ENCODE measurements around the gene MEIOSIN.

MEIOSIN gene

DNA sequence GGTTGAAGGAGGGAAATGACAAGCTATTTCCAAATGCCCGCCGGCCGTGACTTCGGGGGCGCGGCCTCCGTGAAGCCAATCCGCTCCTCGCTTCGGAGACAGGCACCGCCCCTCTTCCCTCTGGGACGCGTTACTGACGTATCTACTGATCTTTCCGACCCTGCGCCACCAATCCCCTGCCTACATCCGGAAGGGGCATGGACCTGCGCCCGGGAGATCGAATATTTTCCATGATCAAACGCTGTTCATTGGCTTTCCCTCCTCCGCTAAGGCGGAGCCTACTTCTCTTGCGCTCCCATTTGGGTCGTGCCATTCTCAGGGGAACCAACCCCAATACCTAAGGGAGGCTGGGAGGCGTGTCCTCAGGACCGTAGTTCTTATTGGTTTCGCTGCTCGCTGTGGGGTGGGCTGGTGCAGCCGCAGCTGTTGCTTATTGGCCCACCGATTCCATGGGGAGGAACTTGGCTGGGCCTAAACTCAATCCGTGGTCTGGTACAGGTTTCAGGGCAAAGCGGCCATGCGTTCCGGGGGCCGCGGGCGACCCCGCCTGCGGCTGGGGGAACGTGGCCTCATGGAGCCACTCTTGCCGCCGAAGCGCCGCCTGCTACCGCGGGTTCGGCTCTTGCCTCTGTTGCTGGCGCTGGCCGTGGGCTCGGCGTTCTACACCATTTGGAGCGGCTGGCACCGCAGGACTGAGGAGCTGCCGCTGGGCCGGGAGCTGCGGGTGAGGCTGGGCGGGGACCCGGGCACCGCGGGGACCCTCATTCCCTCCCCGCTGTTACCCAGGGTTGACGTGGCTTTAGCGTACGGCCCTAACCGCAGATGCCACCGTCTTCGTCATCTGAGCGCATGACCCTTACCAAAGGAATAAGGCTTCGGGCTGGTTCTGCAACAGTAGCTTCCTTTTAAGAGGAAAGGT lies 40.8 kb upstream of the MEIOSIN start, which contains the start of gene QPCTL (continued):
- TF ChIP-seq, protein P1, sequence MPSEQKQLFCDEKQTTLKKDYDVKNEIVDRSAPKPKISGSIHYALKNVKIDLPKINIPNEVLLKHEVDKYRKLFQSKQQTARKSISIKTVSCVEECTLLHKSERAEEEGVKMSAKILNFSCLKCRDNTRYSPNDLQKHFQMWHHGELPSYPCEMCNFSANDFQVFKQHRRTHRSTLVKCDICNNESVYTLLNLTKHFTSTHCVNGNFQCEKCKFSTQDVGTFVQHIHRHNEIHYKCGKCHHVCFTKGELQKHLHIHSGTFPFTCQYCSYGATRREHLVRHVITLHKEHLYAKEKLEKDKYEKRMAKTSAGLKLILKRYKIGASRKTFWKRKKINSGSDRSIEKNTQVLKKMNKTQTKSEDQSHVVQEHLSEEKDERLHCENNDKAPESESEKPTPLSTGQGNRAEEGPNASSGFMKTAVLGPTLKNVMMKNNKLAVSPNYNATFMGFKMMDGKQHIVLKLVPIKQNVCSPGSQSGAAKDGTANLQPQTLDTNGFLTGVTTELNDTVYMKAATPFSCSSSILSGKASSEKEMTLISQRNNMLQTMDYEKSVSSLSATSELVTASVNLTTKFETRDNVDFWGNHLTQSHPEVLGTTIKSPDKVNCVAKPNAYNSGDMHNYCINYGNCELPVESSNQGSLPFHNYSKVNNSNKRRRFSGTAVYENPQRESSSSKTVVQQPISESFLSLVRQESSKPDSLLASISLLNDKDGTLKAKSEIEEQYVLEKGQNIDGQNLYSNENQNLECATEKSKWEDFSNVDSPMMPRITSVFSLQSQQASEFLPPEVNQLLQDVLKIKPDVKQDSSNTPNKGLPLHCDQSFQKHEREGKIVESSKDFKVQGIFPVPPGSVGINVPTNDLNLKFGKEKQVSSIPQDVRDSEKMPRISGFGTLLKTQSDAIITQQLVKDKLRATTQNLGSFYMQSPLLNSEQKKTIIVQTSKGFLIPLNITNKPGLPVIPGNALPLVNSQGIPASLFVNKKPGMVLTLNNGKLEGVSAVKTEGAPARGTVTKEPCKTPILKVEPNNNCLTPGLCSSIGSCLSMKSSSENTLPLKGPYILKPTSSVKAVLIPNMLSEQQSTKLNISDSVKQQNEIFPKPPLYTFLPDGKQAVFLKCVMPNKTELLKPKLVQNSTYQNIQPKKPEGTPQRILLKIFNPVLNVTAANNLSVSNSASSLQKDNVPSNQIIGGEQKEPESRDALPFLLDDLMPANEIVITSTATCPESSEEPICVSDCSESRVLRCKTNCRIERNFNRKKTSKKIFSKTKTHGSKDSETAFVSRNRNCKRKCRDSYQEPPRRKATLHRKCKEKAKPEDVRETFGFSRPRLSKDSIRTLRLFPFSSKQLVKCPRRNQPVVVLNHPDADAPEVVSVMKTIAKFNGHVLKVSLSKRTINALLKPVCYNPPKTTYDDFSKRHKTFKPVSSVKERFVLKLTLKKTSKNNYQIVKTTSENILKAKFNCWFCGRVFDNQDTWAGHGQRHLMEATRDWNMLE (tag by site-specific recombination; conservative IDR thresholded peaks at IDR 0.05; ENCODE audit: low read depth): no peak
- TF ChIP-seq, protein P2, sequence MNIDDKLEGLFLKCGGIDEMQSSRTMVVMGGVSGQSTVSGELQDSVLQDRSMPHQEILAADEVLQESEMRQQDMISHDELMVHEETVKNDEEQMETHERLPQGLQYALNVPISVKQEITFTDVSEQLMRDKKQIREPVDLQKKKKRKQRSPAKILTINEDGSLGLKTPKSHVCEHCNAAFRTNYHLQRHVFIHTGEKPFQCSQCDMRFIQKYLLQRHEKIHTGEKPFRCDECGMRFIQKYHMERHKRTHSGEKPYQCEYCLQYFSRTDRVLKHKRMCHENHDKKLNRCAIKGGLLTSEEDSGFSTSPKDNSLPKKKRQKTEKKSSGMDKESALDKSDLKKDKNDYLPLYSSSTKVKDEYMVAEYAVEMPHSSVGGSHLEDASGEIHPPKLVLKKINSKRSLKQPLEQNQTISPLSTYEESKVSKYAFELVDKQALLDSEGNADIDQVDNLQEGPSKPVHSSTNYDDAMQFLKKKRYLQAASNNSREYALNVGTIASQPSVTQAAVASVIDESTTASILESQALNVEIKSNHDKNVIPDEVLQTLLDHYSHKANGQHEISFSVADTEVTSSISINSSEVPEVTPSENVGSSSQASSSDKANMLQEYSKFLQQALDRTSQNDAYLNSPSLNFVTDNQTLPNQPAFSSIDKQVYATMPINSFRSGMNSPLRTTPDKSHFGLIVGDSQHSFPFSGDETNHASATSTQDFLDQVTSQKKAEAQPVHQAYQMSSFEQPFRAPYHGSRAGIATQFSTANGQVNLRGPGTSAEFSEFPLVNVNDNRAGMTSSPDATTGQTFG (tag by site-specific recombination; IDR thresholded peaks at IDR 0.05; ENCODE audit: borderline replicate concordance): no peak
- TF ChIP-seq ZNF843 (tag by site-specific recombination; IDR thresholded peaks at IDR 0.05) (no peak), ZNF561 (tag by site-specific recombination; IDR thresholded peaks at IDR 0.05; ENCODE audit: borderline replicate concordance) (peak; percentile 59; the same call in 1 of the 2 replicates), ZNF600 (tag by site-specific recombination; IDR thresholded peaks at IDR 0.05) (peak; percentile 41), ZXDB (tag by site-specific recombination; IDR thresholded peaks at IDR 0.05) (peak; percentile 75), ZNF610 (tag by site-specific recombination; IDR thresholded peaks at IDR 0.05; ENCODE audit: borderline replicate concordance) (no peak), ZBTB1 (tag by site-specific recombination; IDR thresholded peaks at IDR 0.05) (no peak), TRIM28 (IDR thresholded peaks at IDR 0.05; ENCODE audit: borderline replicate concordance, low read length) (no peak), ZNF155 (tag by site-specific recombination; IDR thresholded peaks at IDR 0.05) (no peak), ZNF548 (tag by site-specific recombination; IDR thresholded peaks at IDR 0.05) (no peak), OVOL3 (tag by site-specific recombination; IDR thresholded peaks at IDR 0.05) (no peak), ZNF670 (tag by site-specific recombination; IDR thresholded peaks at IDR 0.05; ENCODE audit: low read depth) (no peak), ZNF221 (tag by site-specific recombination; IDR thresholded peaks at IDR 0.05; ENCODE audit: borderline replicate concordance) (no peak), ZNF76 (tag by site-specific recombination; IDR thresholded peaks at IDR 0.05; ENCODE audit: borderline replicate concordance, low read depth) (no peak), KLF7 (tag by site-specific recombination; IDR thresholded peaks at IDR 0.05; ENCODE audit: borderline replicate concordance) (no peak), FEZF1 (tag by site-specific recombination; IDR thresholded peaks at IDR 0.05) (no peak), TCF7L2 (IDR thresholded peaks at IDR 0.05; ENCODE audit: borderline replicate concordance, low read depth, low read length) (no peak), SCRT1 (tag by site-specific recombination; IDR thresholded peaks at IDR 0.05; ENCODE audit: borderline replicate concordance) (0 out of 2 replicates have a peak, but pooled peaks have one; percentile 13), REPIN1 (tag by site-specific recombination; IDR thresholded peaks at IDR 0.05; ENCODE audit: low read depth) (no peak), KLF1 (tag by site-specific recombination; IDR thresholded peaks at IDR 0.05) (peak; percentile 57), MYNN (tag by site-specific recombination; IDR thresholded peaks at IDR 0.05; ENCODE audit: borderline replicate concordance) (no peak)
- TF ChIP-seq, protein P3, sequence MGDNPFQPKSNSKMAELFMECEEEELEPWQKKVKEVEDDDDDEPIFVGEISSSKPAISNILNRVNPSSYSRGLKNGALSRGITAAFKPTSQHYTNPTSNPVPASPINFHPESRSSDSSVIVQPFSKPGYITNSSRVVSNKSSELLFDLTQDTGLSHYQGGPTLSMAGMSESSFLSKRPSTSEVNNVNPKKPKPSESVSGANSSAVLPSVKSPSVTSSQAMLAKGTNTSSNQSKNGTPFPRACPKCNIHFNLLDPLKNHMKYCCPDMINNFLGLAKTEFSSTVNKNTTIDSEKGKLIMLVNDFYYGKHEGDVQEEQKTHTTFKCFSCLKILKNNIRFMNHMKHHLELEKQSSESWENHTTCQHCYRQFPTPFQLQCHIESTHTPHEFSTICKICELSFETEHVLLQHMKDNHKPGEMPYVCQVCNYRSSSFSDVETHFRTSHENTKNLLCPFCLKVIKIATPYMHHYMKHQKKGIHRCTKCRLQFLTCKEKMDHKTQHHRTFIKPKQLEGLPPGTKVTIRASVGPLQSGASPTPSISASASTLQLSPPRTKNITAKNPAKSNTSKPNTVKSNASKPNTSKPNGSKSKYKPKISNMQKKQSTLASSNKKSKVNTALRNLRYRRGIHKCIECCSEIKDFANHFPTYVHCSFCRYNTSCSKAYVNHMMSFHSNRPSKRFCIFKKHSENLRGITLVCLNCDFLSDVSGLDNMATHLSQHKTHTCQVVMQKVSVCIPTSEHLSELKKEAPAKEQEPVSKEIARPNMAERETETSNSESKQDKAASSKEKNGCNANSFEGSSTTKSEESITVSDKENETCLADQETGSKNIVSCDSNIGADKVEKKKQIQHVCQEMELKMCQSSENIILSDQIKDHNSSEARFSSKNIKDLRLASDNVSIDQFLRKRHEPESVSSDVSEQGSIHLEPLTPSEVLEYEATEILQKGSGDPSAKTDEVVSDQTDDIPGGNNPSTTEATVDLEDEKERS (tag by site-specific recombination; IDR thresholded peaks at IDR 0.05): no peak
- TF ChIP-seq, protein P4, sequence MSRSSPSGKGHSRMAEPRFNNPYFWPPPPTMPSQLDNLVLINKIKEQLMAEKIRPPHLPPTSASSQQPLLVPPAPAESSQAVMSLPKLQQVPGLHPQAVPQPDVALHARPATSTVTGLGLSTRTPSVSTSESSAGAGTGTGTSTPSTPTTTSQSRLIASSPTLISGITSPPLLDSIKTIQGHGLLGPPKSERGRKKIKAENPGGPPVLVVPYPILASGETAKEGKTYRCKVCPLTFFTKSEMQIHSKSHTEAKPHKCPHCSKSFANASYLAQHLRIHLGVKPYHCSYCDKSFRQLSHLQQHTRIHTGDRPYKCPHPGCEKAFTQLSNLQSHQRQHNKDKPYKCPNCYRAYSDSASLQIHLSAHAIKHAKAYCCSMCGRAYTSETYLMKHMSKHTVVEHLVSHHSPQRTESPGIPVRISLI (tag by site-specific recombination; IDR thresholded peaks at IDR 0.05): no peak
- TF ChIP-seq, protein P5, sequence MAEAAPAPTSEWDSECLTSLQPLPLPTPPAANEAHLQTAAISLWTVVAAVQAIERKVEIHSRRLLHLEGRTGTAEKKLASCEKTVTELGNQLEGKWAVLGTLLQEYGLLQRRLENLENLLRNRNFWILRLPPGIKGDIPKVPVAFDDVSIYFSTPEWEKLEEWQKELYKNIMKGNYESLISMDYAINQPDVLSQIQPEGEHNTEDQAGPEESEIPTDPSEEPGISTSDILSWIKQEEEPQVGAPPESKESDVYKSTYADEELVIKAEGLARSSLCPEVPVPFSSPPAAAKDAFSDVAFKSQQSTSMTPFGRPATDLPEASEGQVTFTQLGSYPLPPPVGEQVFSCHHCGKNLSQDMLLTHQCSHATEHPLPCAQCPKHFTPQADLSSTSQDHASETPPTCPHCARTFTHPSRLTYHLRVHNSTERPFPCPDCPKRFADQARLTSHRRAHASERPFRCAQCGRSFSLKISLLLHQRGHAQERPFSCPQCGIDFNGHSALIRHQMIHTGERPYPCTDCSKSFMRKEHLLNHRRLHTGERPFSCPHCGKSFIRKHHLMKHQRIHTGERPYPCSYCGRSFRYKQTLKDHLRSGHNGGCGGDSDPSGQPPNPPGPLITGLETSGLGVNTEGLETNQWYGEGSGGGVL (tag by site-specific recombination; IDR thresholded peaks at IDR 0.05): no peak
